ENCODE measurements around the gene USP49.
"Not testable (repeated sequence)": the region's sequence is repeated elsewhere in the genome, so short reads cannot be mapped to it uniquely, and the experiment has no call there.

- TF ChIP-seq CTCF, POLR2A (IDR thresholded peaks at IDR 0.05): not testable (repeated sequence)
Measured at GRCh38 chr6:41811946-41812345, 83.2 kb downstream of the USP49 start.

Measured in right lobe of liver (tissue), 4 donors.